Stomach (tissue), 4 donors: ENCODE results near the gene ODF2.

Source experiments
- CTCF ChIP-seq, 7 experiments: fragments of 450-650 bp in 4 of 7; fragments of 200-600 bp in 3 of 7; sonication (generic) in 3 of 7; IDR thresholded peaks; one replicate each; pipeline ENCODE4 v1.5.1; 2016 to 2019; ENCODE audit warnings: antibody characterized with exemption in 7 of 7, control low read depth in 2 of 7, mild to moderate bottlenecking in 1 of 7
- EP300 ChIP-seq: sonication (generic); formaldehyde crosslinking; IDR thresholded peaks from one replicate; pipeline ENCODE4 v1.6.1; 2017; ENCODE audit warnings: antibody characterized with exemption
- POLR2A ChIP-seq, 4 donors: fragments of 450-650 bp; IDR thresholded peaks; one replicate each; pipeline ENCODE4 v1.6.1; 2016; ENCODE audit warnings: antibody characterized with exemption in 4 of 4, control low read depth in 2 of 4, mild to moderate bottlenecking in 1 of 4, moderate library complexity in 1 of 4
- POLR2AphosphoS5 ChIP-seq, 3 donors: sonication (generic); formaldehyde crosslinking; IDR thresholded peaks; one replicate each; pipeline ENCODE4 v1.6.1; 2016; ENCODE audit warnings: antibody characterized with exemption in 3 of 3

GRCh38 chr9:128438343-128439109, 17.3 kb upstream of the ODF2 start:
- TF ChIP-seq CTCF (IDR thresholded peaks at IDR 0.05) (peak in 5 of 7 experiments; percentile 68 to 98 (median 91)), EP300 (no peak), POLR2A (IDR thresholded peaks at IDR 0.05) (no peak), POLR2AphosphoS5 (IDR thresholded peaks at IDR 0.05) (peak in 2 of 3 donors; percentile 30 to 86)
